Measurements from ENCODE around the gene COX20. TPM values are rescaled to one million over a fixed set of nuclear protein-coding genes. Genes with fewer than 3 reads are reported as not detected.

The COX20 gene
- total RNA-seq, 1 experiment from 2014 or later, result 50.0 TPM

DNA sequence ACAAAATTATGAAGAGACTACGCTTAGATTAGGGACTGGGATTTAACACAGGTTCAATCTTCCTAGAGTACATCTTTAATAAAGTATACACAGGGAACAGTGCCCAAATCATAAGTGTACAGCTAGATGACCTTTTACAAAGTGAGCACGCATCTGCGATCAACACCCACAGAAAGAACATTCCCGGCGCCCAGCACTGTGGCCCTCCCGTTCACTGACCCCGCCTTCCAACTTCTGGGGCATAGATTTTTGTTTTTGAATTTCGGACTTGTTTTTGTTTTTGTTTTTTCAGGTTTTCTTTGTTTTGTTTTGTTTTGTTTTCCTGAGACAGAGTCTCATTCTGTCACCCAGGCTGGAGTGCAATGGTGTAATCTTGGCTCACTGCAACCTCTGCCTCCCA lies 30.6 kb upstream of the COX20 start:
- no peaks in the 10 kb centered on the region for H3K9me2 ChIP-seq (replicated peaks; ENCODE audit: low read length)
- no peaks in the 10 kb centered on the region for H3K27me3 ChIP-seq (ENCODE audit: low read length)
- no TSS peak for BruUV-seq (replicated peaks)
- intact Hi-C loops (cut with micrococcal nuclease), result no loop called here
- CTCF ChIA-PET, result no interaction called here
- H3K4me2 ChIP-seq (ENCODE audit: low read length), result no peak overlapping the region
- TF ChIP-seq, protein P1, sequence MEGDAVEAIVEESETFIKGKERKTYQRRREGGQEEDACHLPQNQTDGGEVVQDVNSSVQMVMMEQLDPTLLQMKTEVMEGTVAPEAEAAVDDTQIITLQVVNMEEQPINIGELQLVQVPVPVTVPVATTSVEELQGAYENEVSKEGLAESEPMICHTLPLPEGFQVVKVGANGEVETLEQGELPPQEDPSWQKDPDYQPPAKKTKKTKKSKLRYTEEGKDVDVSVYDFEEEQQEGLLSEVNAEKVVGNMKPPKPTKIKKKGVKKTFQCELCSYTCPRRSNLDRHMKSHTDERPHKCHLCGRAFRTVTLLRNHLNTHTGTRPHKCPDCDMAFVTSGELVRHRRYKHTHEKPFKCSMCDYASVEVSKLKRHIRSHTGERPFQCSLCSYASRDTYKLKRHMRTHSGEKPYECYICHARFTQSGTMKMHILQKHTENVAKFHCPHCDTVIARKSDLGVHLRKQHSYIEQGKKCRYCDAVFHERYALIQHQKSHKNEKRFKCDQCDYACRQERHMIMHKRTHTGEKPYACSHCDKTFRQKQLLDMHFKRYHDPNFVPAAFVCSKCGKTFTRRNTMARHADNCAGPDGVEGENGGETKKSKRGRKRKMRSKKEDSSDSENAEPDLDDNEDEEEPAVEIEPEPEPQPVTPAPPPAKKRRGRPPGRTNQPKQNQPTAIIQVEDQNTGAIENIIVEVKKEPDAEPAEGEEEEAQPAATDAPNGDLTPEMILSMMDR (conservative IDR thresholded peaks at IDR 0.05; ENCODE audit: low read depth, low read length), result no peak
- TF ChIP-seq EZH2 (IDR thresholded peaks at IDR 0.05; ENCODE audit: low read length, unreplicated experiment) (no peak), EZH2phosphoT487 (IDR thresholded peaks at IDR 0.05; ENCODE audit: borderline replicate concordance, low read length) (no peak)
- POLR2A ChIA-PET (ENCODE audit: unreplicated experiment), result no interaction called here
- H3K79me2 ChIP-seq (ENCODE audit: low read length), result no peaks in the 10 kb centered on the region
- ATAC-seq (no peak), DNase-seq (no peak)
- no peaks in the 10 kb centered on the region for H4K20me1 ChIP-seq (ENCODE audit: low read length)
- no peak overlapping the region for H2AFZ ChIP-seq (ENCODE audit: low read length)
- no peak overlapping the region for H3K27ac ChIP-seq (ENCODE audit: low read length)
- H3K4me3 ChIP-seq (ENCODE audit: low read length), result no peak overlapping the region
- H3K36me3 ChIP-seq (ENCODE audit: low read depth, low read length), result no peaks in the 10 kb centered on the region
- H3K9me3 ChIP-seq (ENCODE audit: low read length), result no peaks in the 10 kb centered on the region
- peaks cover 7% of the 10 kb centered on the region; the same call in 1 of the 2 replicates for H3K4me1 ChIP-seq (ENCODE audit: insufficient read depth, low read length)
- H3K9ac ChIP-seq (ENCODE audit: low read length), result no peak overlapping the region
- no peaks in the 10 kb centered on the region for H3F3A ChIP-seq (ENCODE audit: low read length, unreplicated experiment)

DNA sequence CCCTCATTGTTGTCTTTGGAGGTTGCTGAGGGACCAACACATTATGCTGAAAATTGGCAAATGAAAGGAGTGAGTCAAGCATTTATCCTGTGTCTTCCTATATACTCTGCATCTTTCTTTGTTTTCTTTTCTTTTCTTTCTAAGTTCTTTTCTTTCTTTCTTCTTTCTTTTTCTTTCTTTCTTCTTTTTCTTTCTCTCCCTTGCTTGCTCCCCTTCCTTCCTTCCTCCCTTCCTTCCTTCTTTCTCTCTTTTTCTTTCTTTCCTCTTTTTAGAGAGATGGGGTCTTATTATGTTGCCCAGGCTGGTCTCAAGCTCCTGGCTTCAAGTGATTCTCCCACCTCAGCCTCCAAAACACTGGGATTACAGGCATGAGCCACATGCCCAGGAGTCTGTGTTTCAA lies 28.3 kb upstream of the COX20 start:
- H3K36me3 ChIP-seq (ENCODE audit: low read depth, low read length), result no peaks in the 10 kb centered on the region
- no peak overlapping the region for H3K27ac ChIP-seq (ENCODE audit: low read length)
- POLR2A ChIA-PET (ENCODE audit: unreplicated experiment), result no interaction called here
- no peaks in the 10 kb centered on the region for H3K9me2 ChIP-seq (replicated peaks; ENCODE audit: low read length)
- H3K9me3 ChIP-seq (ENCODE audit: low read length), result no peaks in the 10 kb centered on the region
- no peaks in the 10 kb centered on the region for H3K79me2 ChIP-seq (ENCODE audit: low read length)
- ATAC-seq, result no peak
- TF ChIP-seq EZH2 (IDR thresholded peaks at IDR 0.05; ENCODE audit: low read length, unreplicated experiment) (no peak), EZH2phosphoT487 (IDR thresholded peaks at IDR 0.05; ENCODE audit: borderline replicate concordance, low read length) (no peak)
- TF ChIP-seq, protein P1 (conservative IDR thresholded peaks at IDR 0.05; ENCODE audit: low read depth, low read length), result no peak
- no peak overlapping the region for H3K9ac ChIP-seq (ENCODE audit: low read length)
- CTCF ChIA-PET, result no interaction called here
- no peaks in the 10 kb centered on the region for H3K27me3 ChIP-seq (ENCODE audit: low read length)
- intact Hi-C loops (cut with micrococcal nuclease), result no loop called here
- no peak overlapping the region for H2AFZ ChIP-seq (ENCODE audit: low read length)
- H3K4me2 ChIP-seq (ENCODE audit: low read length), result no peak overlapping the region
- no peak overlapping the region for H3K4me3 ChIP-seq (ENCODE audit: low read length)
- H3F3A ChIP-seq (ENCODE audit: low read length, unreplicated experiment), result no peaks in the 10 kb centered on the region
- no peaks in the 10 kb centered on the region for H4K20me1 ChIP-seq (ENCODE audit: low read length)
- DNase-seq, result no peak
- no peaks in the 10 kb centered on the region for H3K4me1 ChIP-seq (ENCODE audit: insufficient read depth, low read length)
- BruUV-seq (replicated peaks), result no TSS peak

DNA sequence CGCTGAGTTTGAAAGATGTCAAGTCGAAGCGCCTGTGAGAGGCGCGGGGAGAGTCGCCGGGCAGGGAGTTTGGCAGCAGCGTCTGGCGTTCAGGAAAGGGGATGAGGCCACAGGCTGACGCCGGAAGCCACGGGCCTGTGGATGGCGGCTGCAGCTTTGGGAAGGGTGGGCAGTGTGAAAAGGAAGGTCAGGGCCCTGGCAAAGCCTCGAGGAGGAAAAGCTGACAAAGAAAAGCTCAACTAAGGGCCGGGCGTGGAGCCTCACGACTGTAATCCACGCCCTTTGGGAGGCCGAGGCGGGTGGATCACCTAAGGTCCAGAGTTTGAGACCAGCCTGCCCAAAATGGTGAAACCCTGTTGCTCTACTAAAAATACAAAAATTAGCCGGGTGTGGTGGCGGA lies 25.2 kb upstream of the COX20 start:
- H3K79me2 ChIP-seq (ENCODE audit: low read length), result no peaks in the 10 kb centered on the region
- H3F3A ChIP-seq (ENCODE audit: low read length, unreplicated experiment), result no peaks in the 10 kb centered on the region
- H3K27me3 ChIP-seq (ENCODE audit: low read length), result no peaks in the 10 kb centered on the region
- H3K4me1 ChIP-seq (ENCODE audit: insufficient read depth, low read length), result no peaks in the 10 kb centered on the region
- no peak overlapping the region for H3K9ac ChIP-seq (ENCODE audit: low read length)
- H4K20me1 ChIP-seq (ENCODE audit: low read length), result no peaks in the 10 kb centered on the region
- no peaks in the 10 kb centered on the region for H3K9me2 ChIP-seq (replicated peaks; ENCODE audit: low read length)
- ChIA-PET POLR2A (ENCODE audit: unreplicated experiment) (no interaction called here), CTCF (no interaction called here)
- ATAC-seq (no peak), DNase-seq (no peak)
- TF ChIP-seq, protein P1 (conservative IDR thresholded peaks at IDR 0.05; ENCODE audit: low read depth, low read length), result no peak
- TF ChIP-seq EZH2 (IDR thresholded peaks at IDR 0.05; ENCODE audit: low read length, unreplicated experiment), result no peak
- TF ChIP-seq EZH2phosphoT487 (IDR thresholded peaks at IDR 0.05; ENCODE audit: borderline replicate concordance, low read length), result no peak
- no peaks in the 10 kb centered on the region for H3K9me3 ChIP-seq (ENCODE audit: low read length)
- H2AFZ ChIP-seq (ENCODE audit: low read length), result no peak overlapping the region
- intact Hi-C loops (cut with micrococcal nuclease), result no loop called here
- H3K4me3 ChIP-seq (ENCODE audit: low read length), result no peak overlapping the region
- no TSS peak for BruUV-seq (replicated peaks)
- no peak overlapping the region for H3K4me2 ChIP-seq (ENCODE audit: low read length)
- no peaks in the 10 kb centered on the region for H3K36me3 ChIP-seq (ENCODE audit: low read depth, low read length)
- H3K27ac ChIP-seq (ENCODE audit: low read length), result no peak overlapping the region

All from PC-3 (cell line).